KMS-11 (cell line): Measurements from ENCODE around the gene INPP5D.

Source experiments
- H2AFZ ChIP-seq: fragments of 200-600 bp; sonication (generic); 2 replicates; pipeline ENCODE4 v1.6.1; 2016; ENCODE audit warnings: antibody characterized with exemption, mixed run types, low read depth
- H3K27ac ChIP-seq: fragments of 200-600 bp; sonication (generic); 2 replicates; pipeline ENCODE4 v1.6.1; 2016; ENCODE audit warnings: mild to moderate bottlenecking, mixed run types
- H3K27me3 ChIP-seq: fragments of 200-600 bp; sonication (generic); 2 replicates; pipeline ENCODE4 v1.6.1; 2017; ENCODE audit warnings: mild to moderate bottlenecking, low read depth, mixed run types, moderate library complexity; ENCODE audit not compliant: insufficient read depth
- H3K36me3 ChIP-seq: fragments of 200-600 bp; sonication (generic); 2 replicates; pipeline ENCODE4 v1.6.1; 2017; ENCODE audit warnings: mild to moderate bottlenecking, mixed run types; ENCODE audit not compliant: insufficient read depth
- H3K4me1 ChIP-seq: fragments of 200-600 bp; sonication (generic); 2 replicates; pipeline ENCODE4 v1.6.1; 2016; ENCODE audit warnings: mild to moderate bottlenecking, low read depth, mixed run types; ENCODE audit not compliant: poor library complexity, severe bottlenecking
- H3K4me2 ChIP-seq: fragments of 200-600 bp; sonication (generic); 2 replicates; pipeline ENCODE4 v1.7.0; 2016; ENCODE audit warnings: mild to moderate bottlenecking, mixed run types
- H3K4me3 ChIP-seq: fragments of 200-600 bp; sonication (generic); IDR thresholded peaks from 2 replicates; pipeline ENCODE4 v1.6.1; 2017; ENCODE audit warnings: low read depth, low read length, mixed read lengths; ENCODE audit not compliant: insufficient read depth
- H3K79me2 ChIP-seq: fragments of 200-600 bp; sonication (generic); 2 replicates; pipeline ENCODE4 v1.6.1; 2016; ENCODE audit warnings: low read depth, mixed run types; ENCODE audit not compliant: insufficient read depth
- H3K9ac ChIP-seq: fragments of 200-600 bp; sonication (generic); 2 replicates; pipeline ENCODE4 v1.6.1; 2016; ENCODE audit warnings: mild to moderate bottlenecking, mixed run types
- H4K20me1 ChIP-seq: fragments of 200-600 bp; sonication (generic); 2 replicates; pipeline ENCODE4 v1.6.1; 2016; ENCODE audit warnings: mild to moderate bottlenecking, mixed run types; ENCODE audit not compliant: insufficient read depth
- CTCF ChIP-seq: fragments of 200-600 bp; sonication (generic); conservative IDR thresholded peaks from 2 replicates; pipeline ENCODE4 v1.6.1; 2017; ENCODE audit warnings: low read depth, mild to moderate bottlenecking, antibody characterized with exemption, low read length, moderate library complexity, mixed read lengths

Gene INPP5D

GRCh38 chr2:233079473-233079877 is 19.3 kb downstream of the INPP5D start:
- Histone ChIP-seq H3K4me3 (no peak overlapping the region), H3K4me2 (no peak overlapping the region), H4K20me1 (no peaks in the 10 kb centered on the region), H3K27me3 (no peaks in the 10 kb centered on the region), H3K36me3 (no peaks in the 10 kb centered on the region; the same call in 1 of the 2 replicates), H3K79me2 (0 out of 2 replicates have a peak, but pooled peaks cover 5% of the 10 kb centered on the region), H3K4me1 (peaks cover 66% of the 10 kb centered on the region), H2AFZ (no peak overlapping the region), H3K27ac (no peak overlapping the region), H3K9ac (no peak overlapping the region)
- TF ChIP-seq CTCF = no peak

- TF ChIP-seq CTCF = no peak
- no peaks in the 10 kb centered on the region for H3K27me3 ChIP-seq
- peaks cover 65% of the 10 kb centered on the region for H3K4me1 ChIP-seq
- no peak overlapping the region for H3K4me2 ChIP-seq
- H3K4me3 ChIP-seq = no peak overlapping the region
- no peak overlapping the region for H3K9ac ChIP-seq
- no peaks in the 10 kb centered on the region for H4K20me1 ChIP-seq
- no peak overlapping the region for H3K27ac ChIP-seq
- no peak overlapping the region for H2AFZ ChIP-seq
- no peaks in the 10 kb centered on the region; the same call in 1 of the 2 replicates for H3K36me3 ChIP-seq
- 0 out of 2 replicates have a peak, but pooled peaks cover 5% of the 10 kb centered on the region for H3K79me2 ChIP-seq
These were observed 20.1 kb downstream of the INPP5D start for GRCh38 chr2:233079953-233080835.

- no peaks in the 10 kb centered on the region for H4K20me1 ChIP-seq
- no peaks in the 10 kb centered on the region for H3K27me3 ChIP-seq
- no peak overlapping the region for H3K9ac ChIP-seq
- 0 out of 2 replicates have a peak, but pooled peaks cover 7% of the 10 kb centered on the region for H3K79me2 ChIP-seq
- H3K27ac ChIP-seq = no peak overlapping the region
- peaks cover 64% of the 10 kb centered on the region for H3K4me1 ChIP-seq
- H3K4me3 ChIP-seq = no peak overlapping the region
- H2AFZ ChIP-seq = no peak overlapping the region
- TF ChIP-seq CTCF = no peak
- H3K36me3 ChIP-seq = no peaks in the 10 kb centered on the region; the same call in 1 of the 2 replicates
- H3K4me2 ChIP-seq = 0 out of 2 replicates have a peak overlapping the region, but pooled peaks have one; percentile 94
These were observed 20.7 kb downstream of the INPP5D start for GRCh38 chr2:233080836-233081229.

- H3K4me2 ChIP-seq = peak overlapping the region; percentile 94; the same call in 1 of the 2 replicates
- H3K79me2 ChIP-seq = 0 out of 2 replicates have a peak, but pooled peaks cover 11% of the 10 kb centered on the region
- H3K4me1 ChIP-seq = peaks cover 64% of the 10 kb centered on the region
- TF ChIP-seq CTCF = no peak
- H4K20me1 ChIP-seq = no peaks in the 10 kb centered on the region
- H3K36me3 ChIP-seq = no peaks in the 10 kb centered on the region; the same call in 1 of the 2 replicates
- H2AFZ ChIP-seq = no peak overlapping the region
- no peak overlapping the region for H3K9ac ChIP-seq
- H3K4me3 ChIP-seq = no peak overlapping the region
- no peak overlapping the region; the same call in 1 of the 2 replicates for H3K27ac ChIP-seq
- no peaks in the 10 kb centered on the region for H3K27me3 ChIP-seq
These were observed 21.1 kb downstream of the INPP5D start for GRCh38 chr2:233081232-233081730.
